Stimulated activated CD8-positive, alpha-beta memory T cell treated with anti-CD3 and anti-CD28 coated beads, Interleukin-7, amount 100 ng/mL, for 1 hour (primary cell): Measurements from ENCODE around the gene PAX5.
A peak's percentile ranks its signal among the peaks of the same experiment; 100 is the strongest.

Experiments
- DNase-seq, 2 donors: peaks; one replicate each; pipeline ENCODE4 v3.0.0-alpha.2; 2020; ENCODE audit warnings: low read depth in 2 of 2

PAX5 gene

GRCh38 chr9:37037503-37038301 lies 3.6 kb upstream of the PAX5 start:
- DNase-seq: no peak

GRCh38 chr9:37036776-37037502 lies 2.9 kb upstream of the PAX5 start:
- no peak for DNase-seq

- DNase-seq: no peak
Observed at GRCh38 chr9:37036371-37036775, 2.3 kb upstream of the PAX5 start.

GRCh38 chr9:37035648-37036370 lies 1.7 kb upstream of the PAX5 start:
- no peak for DNase-seq

GRCh38 chr9:37034938-37035647 lies 1.0 kb upstream of the PAX5 start:
- no peak for DNase-seq

GRCh38 chr9:37034305-37034937 lies 353 bp upstream of the PAX5 start:
- no peak for DNase-seq

GRCh38 chr9:37033141-37033540 lies 927 bp downstream of the PAX5 start:
- no peak for DNase-seq

- no peak for DNase-seq
Observed at GRCh38 chr9:37032713-37033112, 1.4 kb downstream of the PAX5 start.

- DNase-seq: no peak
Observed at GRCh38 chr9:37031902-37032301, 2.2 kb downstream of the PAX5 start.

- DNase-seq: no peak
Observed at GRCh38 chr9:37031081-37031480, 3.0 kb downstream of the PAX5 start.

- no peak for DNase-seq
Observed at GRCh38 chr9:37030611-37030939, 3.5 kb downstream of the PAX5 start.

- DNase-seq: no peak
Observed at GRCh38 chr9:37029776-37030610, 4.1 kb downstream of the PAX5 start.

GRCh38 chr9:37029304-37029775 lies 4.7 kb downstream of the PAX5 start:
- no peak for DNase-seq

- no peak for DNase-seq
Observed at GRCh38 chr9:37028420-37029031, 5.5 kb downstream of the PAX5 start.

GRCh38 chr9:37027582-37028419 lies 6.3 kb downstream of the PAX5 start:
- peak; percentile 53 for DNase-seq

GRCh38 chr9:37026931-37027581 lies 7.0 kb downstream of the PAX5 start:
- DNase-seq: no peak

- DNase-seq: no peak
Observed at GRCh38 chr9:37026113-37026930, 7.7 kb downstream of the PAX5 start.

GRCh38 chr9:37025823-37026112 lies 8.3 kb downstream of the PAX5 start:
- DNase-seq: no peak
